HepG2 (cell line): ENCODE results near the gene PATZ1. TPM values are rescaled to one million over a fixed set of nuclear protein-coding genes. Genes with fewer than 3 reads are reported as not detected.

Experiments used
- ARNTL ChIP-seq: sonication (generic); formaldehyde crosslinking; IDR thresholded peaks from 2 replicates; pipeline ENCODE4 v1.4.0; 2020; ENCODE audit warnings: mild to moderate bottlenecking, missing genetic modification reagents
- HOXA7 ChIP-seq: sonication (generic); formaldehyde crosslinking; IDR thresholded peaks from 2 replicates; pipeline ENCODE4 v1.8.1; 2022; ENCODE audit warnings: mild to moderate bottlenecking, missing genetic modification reagents, moderate library complexity
- KLF15 ChIP-seq: sonication (generic); formaldehyde crosslinking; IDR thresholded peaks from 2 replicates; pipeline ENCODE4 v1.8.1; 2023; ENCODE audit warnings: borderline replicate concordance, mild to moderate bottlenecking, inconsistent platforms, missing genetic modification reagents, mixed read lengths
- KMT2B ChIP-seq: IDR thresholded peaks from 2 replicates; pipeline ENCODE4 v1.6.1; 2016; ENCODE audit warnings: missing genetic modification reagents, missing compliant biosample characterization
- PHF5A ChIP-seq: IDR thresholded peaks from one replicate; pipeline ENCODE4 v1.6.1; 2018; ENCODE audit warnings: low read depth, missing genetic modification reagents; ENCODE audit not compliant: unreplicated experiment
- STAT5B ChIP-seq: sonication (generic); formaldehyde crosslinking; IDR thresholded peaks from 2 replicates; pipeline ENCODE4 v1.4.0; 2020; ENCODE audit warnings: missing genetic modification reagents
- TBL1XR1 ChIP-seq: fragments of 150-350 bp; IDR thresholded peaks from 2 replicates; pipeline ENCODE4 v1.6.1; 2014; ENCODE audit warnings: borderline replicate concordance, low read length; ENCODE audit not compliant: partially characterized antibody
- YEATS2 ChIP-seq: sonication (generic); formaldehyde crosslinking; IDR thresholded peaks from 2 replicates; pipeline ENCODE4 v1.4.0; 2020; ENCODE audit warnings: missing genetic modification reagents, borderline replicate concordance
- ZEB1 ChIP-seq: IDR thresholded peaks from 2 replicates; pipeline ENCODE4 v1.6.1; 2012; ENCODE audit warnings: mild to moderate bottlenecking, low read depth, inconsistent platforms; ENCODE audit not compliant: insufficient replicate concordance
- ZNF512B ChIP-seq: sonication (generic); formaldehyde crosslinking; IDR thresholded peaks from 2 replicates; pipeline ENCODE4 v1.5.1; 2020; ENCODE audit warnings: missing genetic modification reagents, mild to moderate bottlenecking, borderline replicate concordance
- ZNF563 ChIP-seq: sonication (generic); formaldehyde crosslinking; IDR thresholded peaks from 2 replicates; pipeline ENCODE4 v1.8.0; 2022; ENCODE audit warnings: mild to moderate bottlenecking, moderate library complexity, missing genetic modification reagents
- ZNF619 ChIP-seq: sonication (generic); formaldehyde crosslinking; IDR thresholded peaks from 2 replicates; pipeline ENCODE4 v1.4.0; 2020; ENCODE audit warnings: mild to moderate bottlenecking, missing genetic modification reagents
- ZNF724P ChIP-seq: sonication (generic); formaldehyde crosslinking; IDR thresholded peaks from 2 replicates; pipeline ENCODE4 v1.8.0; 2022; ENCODE audit warnings: missing genetic modification reagents, borderline replicate concordance
- ZNF740 ChIP-seq: sonication (generic); formaldehyde crosslinking; IDR thresholded peaks from 2 replicates; pipeline ENCODE4 v1.4.0; 2020; ENCODE audit warnings: missing genetic modification reagents
- ZSCAN5A ChIP-seq: sonication (generic); formaldehyde crosslinking; IDR thresholded peaks from 2 replicates; pipeline ENCODE4 v1.8.0; 2022; ENCODE audit warnings: mild to moderate bottlenecking, missing genetic modification reagents, borderline replicate concordance
- polyA plus RNA-seq, 8 experiments: library from polyadenylated mRNA; depleted of rRNA in 3 of 8; stranded (reverse) in 7 of 8; unstranded in 1 of 8; fragments of >200 nt; fragmentation: Illumina TruSeq in 4 of 8; extraction: Trizol in 4 of 8; gene quantifications; 2 replicates each; pipeline versions ENCODE4 v1.2.1 to v1.2.3, GENCODE V29; 2011 to 2016; ENCODE audit warnings: low read depth in 4 of 8, missing spikeins in 1 of 8, mixed read lengths in 1 of 8; ENCODE audit not compliant: insufficient read depth in 1 of 8
- total RNA-seq, 5 experiments: library from RNA; depleted of rRNA; stranded (reverse); fragments of >200 nt; fragmentation: Illumina TruSeq; extraction: Trizol; gene quantifications; 2 replicates each; pipeline ENCODE4 v1.2.3, GENCODE V29; 2016; ENCODE audit warnings: low read depth in 1 of 5
- TF ChIP-seq, protein P1 (sequence below): sonication (generic); formaldehyde crosslinking; IDR thresholded peaks from 2 replicates; pipeline ENCODE4 v1.5.0; 2020; ENCODE audit warnings: mild to moderate bottlenecking, missing genetic modification reagents
- TF ChIP-seq, protein P2 (sequence below): sonication (generic); formaldehyde crosslinking; IDR thresholded peaks from 2 replicates; pipeline ENCODE4 v1.4.0; 2020; ENCODE audit warnings: missing genetic modification reagents

PATZ1 gene
- total and polyA plus RNA-seq, 2 of the 13 experiments (the other 11 are each of a cell fraction or from before 2014, with no cell fraction given) = 24.9 to 30.5 TPM

DNA sequence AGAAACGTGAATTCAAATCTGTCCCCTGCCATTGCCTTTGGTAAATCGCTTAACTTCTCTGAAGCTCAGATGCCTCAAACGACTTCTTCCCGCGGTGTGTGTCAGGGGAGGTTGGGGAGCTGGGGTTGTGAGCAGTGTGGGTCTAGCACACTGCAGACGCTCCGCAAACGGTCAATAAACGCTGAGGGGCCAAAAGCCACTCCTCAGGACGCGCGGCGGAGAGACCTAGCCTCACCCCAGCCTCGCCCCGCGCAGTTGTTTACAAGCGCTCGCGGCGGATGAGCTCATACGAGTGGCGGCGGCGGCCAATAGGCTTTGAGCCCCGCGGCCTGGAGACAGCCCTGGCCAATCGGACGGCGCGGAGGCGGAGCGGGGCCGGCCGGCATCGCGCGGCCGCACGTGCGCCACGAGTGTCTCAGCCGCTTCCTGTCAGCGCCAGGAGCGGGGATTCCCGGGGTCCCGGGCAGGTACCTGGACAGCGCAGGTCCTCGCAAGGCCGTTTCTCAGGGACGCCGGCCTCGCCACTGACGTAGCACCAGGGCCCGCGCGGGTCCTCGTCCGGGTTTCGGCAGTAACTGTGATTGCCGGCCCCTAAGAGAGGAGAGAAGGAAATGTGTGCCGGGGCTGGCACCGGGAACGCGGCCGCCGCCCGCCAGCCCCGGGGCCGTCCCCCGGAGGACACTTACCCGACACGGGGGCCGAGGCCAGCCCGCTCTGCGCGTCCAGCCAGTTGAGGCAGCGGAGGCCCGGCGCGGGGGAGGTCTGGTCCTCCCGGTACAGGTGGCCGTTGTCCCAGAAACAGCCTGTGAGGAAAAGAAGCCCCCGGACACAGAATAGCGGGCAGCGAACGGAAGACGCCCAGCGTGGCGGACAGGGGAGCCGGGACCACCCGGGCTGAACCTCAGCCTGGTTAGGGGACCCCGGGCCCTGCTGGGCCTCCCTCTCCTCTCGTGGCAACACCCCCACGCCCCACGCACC is 55.4 kb downstream of the PATZ1 start (continued):
- TF ChIP-seq ZNF512B (CRISPR knock-in tag) (no peak), PHF5A (CRISPR knock-in tag) (no peak), TBL1XR1 (no peak), ZSCAN5A (CRISPR knock-in tag) (no peak), KLF15 (CRISPR knock-in tag) (peak; percentile 64; the same call in 1 of the 2 replicates), KMT2B (CRISPR knock-in tag) (peak; percentile 63), ZNF724P (CRISPR knock-in tag) (no peak), ZNF563 (peak; percentile 94), HOXA7 (CRISPR knock-in tag) (no peak), STAT5B (CRISPR knock-in tag) (no peak), ARNTL (CRISPR knock-in tag) (peak; percentile 99), ZEB1 (no peak), YEATS2 (CRISPR knock-in tag) (0 out of 2 replicates have a peak, but pooled peaks have one; percentile 46), ZNF740 (CRISPR knock-in tag) (no peak), ZNF619 (CRISPR knock-in tag) (peak; percentile 78; the same call in 1 of the 2 replicates)
- TF ChIP-seq, protein P1, sequence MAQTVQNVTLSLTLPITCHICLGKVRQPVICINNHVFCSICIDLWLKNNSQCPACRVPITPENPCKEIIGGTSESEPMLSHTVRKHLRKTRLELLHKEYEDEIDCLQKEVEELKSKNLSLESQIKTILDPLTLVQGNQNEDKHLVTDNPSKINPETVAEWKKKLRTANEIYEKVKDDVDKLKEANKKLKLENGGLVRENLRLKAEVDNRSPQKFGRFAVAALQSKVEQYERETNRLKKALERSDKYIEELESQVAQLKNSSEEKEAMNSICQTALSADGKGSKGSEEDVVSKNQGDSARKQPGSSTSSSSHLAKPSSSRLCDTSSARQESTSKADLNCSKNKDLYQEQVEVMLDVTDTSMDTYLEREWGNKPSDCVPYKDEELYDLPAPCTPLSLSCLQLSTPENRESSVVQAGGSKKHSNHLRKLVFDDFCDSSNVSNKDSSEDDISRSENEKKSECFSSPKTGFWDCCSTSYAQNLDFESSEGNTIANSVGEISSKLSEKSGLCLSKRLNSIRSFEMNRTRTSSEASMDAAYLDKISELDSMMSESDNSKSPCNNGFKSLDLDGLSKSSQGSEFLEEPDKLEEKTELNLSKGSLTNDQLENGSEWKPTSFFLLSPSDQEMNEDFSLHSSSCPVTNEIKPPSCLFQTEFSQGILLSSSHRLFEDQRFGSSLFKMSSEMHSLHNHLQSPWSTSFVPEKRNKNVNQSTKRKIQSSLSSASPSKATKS (CRISPR knock-in tag) = no peak
- TF ChIP-seq, protein P2, sequence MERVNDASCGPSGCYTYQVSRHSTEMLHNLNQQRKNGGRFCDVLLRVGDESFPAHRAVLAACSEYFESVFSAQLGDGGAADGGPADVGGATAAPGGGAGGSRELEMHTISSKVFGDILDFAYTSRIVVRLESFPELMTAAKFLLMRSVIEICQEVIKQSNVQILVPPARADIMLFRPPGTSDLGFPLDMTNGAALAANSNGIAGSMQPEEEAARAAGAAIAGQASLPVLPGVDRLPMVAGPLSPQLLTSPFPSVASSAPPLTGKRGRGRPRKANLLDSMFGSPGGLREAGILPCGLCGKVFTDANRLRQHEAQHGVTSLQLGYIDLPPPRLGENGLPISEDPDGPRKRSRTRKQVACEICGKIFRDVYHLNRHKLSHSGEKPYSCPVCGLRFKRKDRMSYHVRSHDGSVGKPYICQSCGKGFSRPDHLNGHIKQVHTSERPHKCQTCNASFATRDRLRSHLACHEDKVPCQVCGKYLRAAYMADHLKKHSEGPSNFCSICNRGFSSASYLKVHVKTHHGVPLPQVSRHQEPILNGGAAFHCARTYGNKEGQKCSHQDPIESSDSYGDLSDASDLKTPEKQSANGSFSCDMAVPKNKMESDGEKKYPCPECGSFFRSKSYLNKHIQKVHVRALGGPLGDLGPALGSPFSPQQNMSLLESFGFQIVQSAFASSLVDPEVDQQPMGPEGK (CRISPR knock-in tag) = no peak
